Activated naive CD8-positive, alpha-beta T cell treated with anti-CD3 and anti-CD28 coated beads for 36 hours (primary cell): Measurements from ENCODE around the gene ADAMTSL4. TPM values are rescaled to one million over a fixed set of nuclear protein-coding genes. Genes with fewer than 3 reads are reported as not detected.
"Not testable (repeated sequence)": the region's sequence is repeated elsewhere in the genome, so short reads cannot be mapped to it uniquely, and the experiment has no call there.

Source experiments
- DNase-seq: peaks from one replicate; pipeline ENCODE4 v3.0.0; 2021
- H3K27ac Mint-ChIP-seq: one replicate; pipeline ENCODE4 v1.8.0; 2022; ENCODE audit warnings: mild to moderate bottlenecking, moderate library complexity, mixed read lengths
- H3K27me3 Mint-ChIP-seq: one replicate; pipeline ENCODE4 v1.8.0; 2022; ENCODE audit warnings: mild to moderate bottlenecking, mixed read lengths
- H3K36me3 Mint-ChIP-seq: one replicate; pipeline ENCODE4 v1.8.0; 2021; ENCODE audit warnings: mild to moderate bottlenecking, mixed read lengths
- H3K4me1 Mint-ChIP-seq: one replicate; pipeline ENCODE4 v1.8.0; 2021; ENCODE audit warnings: mixed read lengths
- H3K4me3 Mint-ChIP-seq: one replicate; pipeline ENCODE4 v1.8.0; 2022; ENCODE audit warnings: mild to moderate bottlenecking, moderate library complexity, mixed read lengths
- H3K9me3 Mint-ChIP-seq: one replicate; pipeline ENCODE4 v1.8.0; 2022; ENCODE audit warnings: mixed read lengths
- total RNA-seq, 2 experiments: library from RNA; stranded (reverse); gene quantifications; one replicate each; pipeline ENCODE4 v1.2.3, GENCODE V29; 2021

ADAMTSL4 gene
- total RNA-seq, 2 experiments from 2014 or later, result 0.06 to 0.10 TPM

- not testable (repeated sequence) for DNase-seq, H3K9me3 Mint-ChIP-seq, H3K27me3 Mint-ChIP-seq, H3K4me3 Mint-ChIP-seq
- H3K36me3 Mint-ChIP-seq, result peaks cover 10% of the 10 kb centered on the region
- H3K4me1 Mint-ChIP-seq, result peaks cover 80% of the 10 kb centered on the region
- H3K27ac Mint-ChIP-seq, result peak overlapping the region; percentile 100
Observed at GRCh38 chr1:150565240-150565991, 16.2 kb downstream of the ADAMTSL4 start.

GRCh38 chr1:150566589-150567340, 17.6 kb downstream of the ADAMTSL4 start:
- Mint-ChIP-seq H3K4me3 (peak overlapping the region; percentile 74), H3K27ac (peak overlapping the region; percentile 98), H3K27me3 (no peaks in the 10 kb centered on the region), H3K9me3 (no peaks in the 10 kb centered on the region), H3K36me3 (peaks cover 23% of the 10 kb centered on the region), H3K4me1 (peaks cover 82% of the 10 kb centered on the region)
- DNase-seq, result no peak

GRCh38 chr1:150567341-150567716, 18.1 kb downstream of the ADAMTSL4 start:
- H3K27ac Mint-ChIP-seq, result peak overlapping the region; percentile 98

GRCh38 chr1:150567717-150568593, 18.7 kb downstream of the ADAMTSL4 start:
- H3K9me3 Mint-ChIP-seq, result peaks cover 3% of the 10 kb centered on the region
- H3K4me1 Mint-ChIP-seq, result peaks cover 85% of the 10 kb centered on the region
- no peaks in the 10 kb centered on the region for H3K27me3 Mint-ChIP-seq
- H3K36me3 Mint-ChIP-seq, result peaks cover 35% of the 10 kb centered on the region
- peak overlapping the region; percentile 74 for H3K4me3 Mint-ChIP-seq
- peak; percentile 62 for DNase-seq
- peak overlapping the region; percentile 98 for H3K27ac Mint-ChIP-seq

More at GRCh38 chr1:150567341-150567716, 18.1 kb downstream of the ADAMTSL4 start:
- DNase-seq, result peak; percentile 70
- Mint-ChIP-seq H3K4me1 (peaks cover 85% of the 10 kb centered on the region), H3K9me3 (peaks cover under 1% of the 10 kb centered on the region), H3K4me3 (peak overlapping the region; percentile 74), H3K36me3 (peaks cover 29% of the 10 kb centered on the region), H3K27me3 (no peaks in the 10 kb centered on the region)

- DNase-seq, result no peak
- peak overlapping the region; percentile 98 for H3K27ac Mint-ChIP-seq
- H3K27me3 Mint-ChIP-seq, result no peaks in the 10 kb centered on the region
- peaks cover 85% of the 10 kb centered on the region for H3K4me1 Mint-ChIP-seq
- H3K4me3 Mint-ChIP-seq, result peak overlapping the region; percentile 74
- H3K9me3 Mint-ChIP-seq, result peaks cover 3% of the 10 kb centered on the region
- H3K36me3 Mint-ChIP-seq, result peaks cover 41% of the 10 kb centered on the region
Observed at GRCh38 chr1:150568594-150568966, 19.4 kb downstream of the ADAMTSL4 start.

GRCh38 chr1:150572918-150573647, 23.9 kb downstream of the ADAMTSL4 start:
- Mint-ChIP-seq H3K27me3 (no peaks in the 10 kb centered on the region), H3K4me3 (peak overlapping the region; percentile 85), H3K9me3 (peaks cover 3% of the 10 kb centered on the region), H3K27ac (peak overlapping the region; percentile 92), H3K4me1 (peaks cover 70% of the 10 kb centered on the region), H3K36me3 (peaks cover 82% of the 10 kb centered on the region)
- no peak for DNase-seq

- DNase-seq, H3K9me3 Mint-ChIP-seq, H3K27me3 Mint-ChIP-seq: not testable (repeated sequence)
- peak overlapping the region; percentile 92 for H3K27ac Mint-ChIP-seq
- peaks cover 88% of the 10 kb centered on the region for H3K36me3 Mint-ChIP-seq
- H3K4me1 Mint-ChIP-seq, result peaks cover 66% of the 10 kb centered on the region
- H3K4me3 Mint-ChIP-seq, result peak overlapping the region; percentile 85
Observed at GRCh38 chr1:150573648-150574071, 24.5 kb downstream of the ADAMTSL4 start.

GRCh38 chr1:150574260-150575071, 25.3 kb downstream of the ADAMTSL4 start:
- DNase-seq, result no peak
- Mint-ChIP-seq H3K27me3 (peaks cover 4% of the 10 kb centered on the region), H3K9me3 (peaks cover 3% of the 10 kb centered on the region), H3K36me3 (peaks cover 92% of the 10 kb centered on the region), H3K27ac (peak overlapping the region; percentile 92), H3K4me3 (peak overlapping the region; percentile 99), H3K4me1 (peaks cover 58% of the 10 kb centered on the region)

GRCh38 chr1:150575072-150575489, 25.9 kb downstream of the ADAMTSL4 start:
- no peak for DNase-seq
- Mint-ChIP-seq H3K27me3 (peaks cover 4% of the 10 kb centered on the region), H3K4me3 (peak overlapping the region; percentile 99), H3K27ac (peak overlapping the region; percentile 92), H3K36me3 (peaks cover 86% of the 10 kb centered on the region), H3K4me1 (peaks cover 52% of the 10 kb centered on the region), H3K9me3 (peaks cover 3% of the 10 kb centered on the region)

- peak overlapping the region; percentile 99 for H3K4me3 Mint-ChIP-seq
Observed at GRCh38 chr1:150575518-150576366, 26.5 kb downstream of the ADAMTSL4 start.

GRCh38 chr1:150576367-150576711, 27.1 kb downstream of the ADAMTSL4 start:
- peaks cover 52% of the 10 kb centered on the region for H3K4me1 Mint-ChIP-seq
- H3K4me3 Mint-ChIP-seq, result peak overlapping the region; percentile 99
- peak overlapping the region; percentile 75 for H3K27ac Mint-ChIP-seq

More at GRCh38 chr1:150575518-150576366, 26.5 kb downstream of the ADAMTSL4 start:
- peaks cover 4% of the 10 kb centered on the region for H3K27me3 Mint-ChIP-seq
- peaks cover 3% of the 10 kb centered on the region for H3K9me3 Mint-ChIP-seq
- peaks cover 52% of the 10 kb centered on the region for H3K4me1 Mint-ChIP-seq
- peak overlapping the region; percentile 92 for H3K27ac Mint-ChIP-seq
- peaks cover 83% of the 10 kb centered on the region for H3K36me3 Mint-ChIP-seq
- DNase-seq, result no peak

GRCh38 chr1:150576794-150577556, 27.8 kb downstream of the ADAMTSL4 start:
- peaks cover 3% of the 10 kb centered on the region for H3K9me3 Mint-ChIP-seq
- peaks cover 50% of the 10 kb centered on the region for H3K4me1 Mint-ChIP-seq
- H3K4me3 Mint-ChIP-seq, result peak overlapping the region; percentile 99
- H3K36me3 Mint-ChIP-seq, result peaks cover 71% of the 10 kb centered on the region
- H3K27ac Mint-ChIP-seq, result peak overlapping the region; percentile 98
- H3K27me3 Mint-ChIP-seq, result peaks cover 4% of the 10 kb centered on the region
- DNase-seq, result no peak

More at GRCh38 chr1:150576367-150576711, 27.1 kb downstream of the ADAMTSL4 start:
- Mint-ChIP-seq H3K27me3 (peaks cover 4% of the 10 kb centered on the region), H3K36me3 (peaks cover 77% of the 10 kb centered on the region), H3K9me3 (peaks cover 3% of the 10 kb centered on the region)
- DNase-seq, result no peak
